Measurements from ENCODE around the gene GHITM.
A peak's percentile ranks its signal among the peaks of the same experiment; 100 is the strongest.
"Not testable (repeated sequence)": the region's sequence is repeated elsewhere in the genome, so short reads cannot be mapped to it uniquely, and the experiment has no call there.

GHITM gene

DNA sequence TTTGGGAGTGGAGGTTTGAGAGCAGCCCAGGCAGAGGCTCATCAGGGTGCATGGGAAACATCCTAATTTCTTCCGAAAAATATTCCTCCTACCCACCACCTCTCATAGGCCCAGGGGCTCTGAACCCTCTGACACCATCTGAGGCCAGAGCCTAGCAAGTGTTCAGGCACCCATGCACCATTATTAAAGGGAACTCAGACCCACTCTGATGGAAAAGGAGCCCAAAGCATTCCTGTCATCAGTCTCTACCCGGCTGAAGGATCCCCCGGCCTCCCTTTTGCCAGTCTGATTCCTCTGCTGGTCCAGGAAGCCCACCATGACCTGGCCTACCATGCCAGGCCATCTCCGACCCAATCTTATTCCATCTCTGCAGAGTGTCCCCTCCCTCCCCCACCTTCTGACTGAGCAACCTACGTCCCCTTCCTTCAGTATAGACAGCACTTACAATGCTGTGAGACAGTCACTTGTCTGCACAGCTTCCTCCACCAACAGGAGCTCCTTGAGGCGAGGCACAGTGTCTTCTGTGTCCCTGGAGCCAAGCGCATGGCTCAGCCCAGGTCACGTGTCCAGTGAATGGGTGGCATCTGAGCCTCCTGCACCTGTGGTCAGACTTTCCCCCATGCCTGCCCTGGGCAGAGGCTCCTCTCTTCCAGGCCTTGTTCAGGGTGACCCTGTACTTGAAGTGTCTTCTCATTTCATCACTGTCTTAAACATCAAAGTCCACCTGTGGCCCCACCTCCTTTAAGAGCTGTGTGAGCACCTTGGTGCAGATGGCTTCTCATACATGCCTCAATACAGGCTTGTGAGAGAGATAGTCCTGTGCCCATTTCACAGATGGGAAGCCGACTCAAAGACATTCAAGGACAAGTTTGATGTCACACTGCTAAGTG is 33.4 kb downstream of the GHITM start:
- peak overlapping the region; percentile 95 for H3K27ac ChIP-seq

DNA sequence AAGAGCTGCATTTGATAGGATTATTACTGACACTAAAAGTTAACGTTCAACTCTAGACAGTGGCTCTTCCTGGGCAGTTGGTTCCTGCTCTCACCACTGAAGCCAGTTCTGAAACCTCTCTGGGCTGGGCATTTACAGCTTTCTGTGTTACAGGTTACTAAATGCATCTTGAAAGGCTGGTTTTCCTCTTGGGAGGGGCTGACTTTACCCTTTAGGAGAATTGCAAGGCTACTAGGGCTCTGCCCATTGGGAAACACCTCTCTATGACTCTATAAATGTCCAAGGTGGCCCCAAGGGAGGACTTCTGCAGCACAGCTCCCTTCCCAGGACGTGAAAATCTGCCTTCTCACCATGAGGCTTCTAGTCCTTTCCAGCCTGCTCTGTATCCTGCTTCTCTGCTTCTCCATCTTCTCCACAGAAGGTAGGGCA is 34.2 kb downstream of the GHITM start, which contains the start of gene GPR15LG:
Gene GPR15LG (plus strand): TSS at position 301 of the 429 bp plus-strand sequence. CDS start 51 bp downstream, at position 352.
- no peak for DNase-seq (ENCODE audit: low read depth, low spot score)
- peak within 1 kb of the TSS; percentile 95 for H3K27ac ChIP-seq

More for the DNA sequence above, 33.4 kb downstream of the GHITM start:
- no peak for DNase-seq (ENCODE audit: low read depth, low spot score)

DNA sequence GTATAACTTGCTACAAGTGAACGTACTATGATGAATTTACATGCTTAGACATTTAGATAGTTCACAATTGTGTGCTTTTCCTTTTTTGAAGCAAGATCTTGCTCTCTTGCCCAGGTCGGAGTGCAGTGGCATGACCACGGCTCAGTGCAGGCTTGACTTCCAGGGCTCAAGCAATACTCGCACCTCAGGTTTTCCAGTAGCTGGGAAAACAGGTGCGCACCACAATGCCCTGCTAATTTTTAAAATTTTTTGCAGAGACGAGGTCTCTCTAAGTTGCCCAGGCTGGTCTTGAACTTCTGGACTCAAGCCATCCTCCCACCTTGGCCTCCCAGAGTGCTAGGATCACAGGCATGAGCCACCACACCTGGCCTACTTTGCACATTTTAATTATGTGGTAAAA is 36.1 kb downstream of the GHITM start:
- no peak for DNase-seq (ENCODE audit: low read depth, low spot score)
- H3K27ac ChIP-seq = no peak overlapping the region

- DNase-seq (ENCODE audit: low read depth, low spot score) = no peak
- no peak overlapping the region for H3K27ac ChIP-seq
Measured at GRCh38 chr10:84176351-84176750, 37.0 kb downstream of the GHITM start.

DNA sequence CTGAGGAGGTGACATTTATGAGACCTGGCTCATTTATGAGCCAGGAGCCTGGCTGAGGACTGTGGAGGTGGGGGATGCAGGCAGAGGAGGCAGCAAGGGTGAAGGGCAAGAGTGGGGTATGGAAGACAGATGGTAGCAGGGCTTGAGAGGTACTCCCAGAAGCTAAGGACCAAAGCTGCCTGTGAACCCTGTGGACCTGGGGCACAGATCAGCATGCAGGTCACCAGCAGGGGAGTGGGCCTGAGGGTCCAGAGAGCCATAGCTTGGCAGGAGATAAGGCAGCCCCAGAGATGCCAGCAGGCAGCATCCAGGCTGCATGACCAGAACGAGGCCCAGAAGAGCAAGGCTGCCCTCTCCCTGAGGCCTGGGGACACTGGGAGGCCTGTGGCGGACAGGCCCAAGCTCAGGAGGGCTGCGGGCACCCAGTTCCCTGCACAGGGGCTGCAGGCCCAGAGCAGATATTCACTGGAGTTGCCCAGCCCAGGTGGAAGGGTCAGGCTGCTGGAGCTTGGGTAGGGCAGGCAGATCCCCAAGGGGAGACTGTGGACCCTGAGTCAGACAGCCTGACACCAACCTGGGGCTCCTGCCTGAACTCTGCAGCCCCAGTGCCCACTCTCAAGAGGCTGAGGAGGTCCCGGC is 37.6 kb downstream of the GHITM start:
- H3K27ac ChIP-seq = peak overlapping the region; percentile 91
- no peak for DNase-seq (ENCODE audit: low read depth, low spot score)

- peak overlapping the region; percentile 91 for H3K27ac ChIP-seq
- no peak for DNase-seq (ENCODE audit: low read depth, low spot score)
Measured at GRCh38 chr10:84177541-84178141, 38.3 kb downstream of the GHITM start.

DNA sequence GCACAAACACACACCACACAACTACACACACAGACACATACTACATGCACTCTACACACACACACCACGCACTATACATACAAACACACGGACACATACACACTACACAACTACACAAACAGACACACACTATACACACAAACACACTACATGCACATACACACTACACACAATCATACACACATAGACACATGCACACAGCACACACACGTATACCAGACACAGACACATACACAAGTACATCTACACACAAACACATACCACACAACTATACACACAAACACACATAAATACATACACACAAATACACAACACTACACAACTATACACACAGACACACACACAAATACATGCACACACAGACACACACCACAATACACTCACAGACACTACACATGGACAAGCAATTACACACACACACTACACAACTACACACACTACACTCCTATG is 38.9 kb downstream of the GHITM start:
- DNase-seq (ENCODE audit: low read depth, low spot score) = no peak
- H3K27ac ChIP-seq = peak overlapping the region; percentile 91

- peak; percentile 100 for DNase-seq (ENCODE audit: low read depth, low spot score)
- peak overlapping the region; percentile 91 for H3K27ac ChIP-seq
Measured at GRCh38 chr10:84179059-84179710, 39.9 kb downstream of the GHITM start.

- not testable (repeated sequence) for DNase-seq (ENCODE audit: low read depth, low spot score)
- peak overlapping the region; percentile 91 for H3K27ac ChIP-seq
Measured at GRCh38 chr10:84180386-84180785, 41.1 kb downstream of the GHITM start.

DNA sequence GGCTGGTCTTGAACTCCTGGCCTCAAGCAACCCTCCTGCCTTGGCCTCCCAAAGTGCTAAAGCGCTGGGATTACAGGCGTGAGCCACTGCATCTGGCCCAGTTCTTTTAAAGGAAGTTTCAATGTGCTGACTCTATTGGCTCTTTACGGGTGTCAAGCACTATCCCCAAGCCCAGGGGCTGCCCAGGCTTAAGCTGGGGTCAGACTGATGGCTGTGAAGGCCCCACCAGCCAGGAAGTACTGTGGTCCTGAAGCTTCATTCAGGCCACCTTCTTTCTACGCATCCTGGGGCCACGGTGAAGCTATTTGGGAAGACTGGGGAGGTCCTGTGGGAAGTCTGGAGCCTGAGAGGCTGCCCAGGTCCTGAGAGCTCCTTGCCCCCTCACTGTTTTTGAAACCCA is 42.3 kb downstream of the GHITM start:
- DNase-seq (ENCODE audit: low read depth, low spot score) = no peak
- no peak overlapping the region for H3K27ac ChIP-seq

DNA sequence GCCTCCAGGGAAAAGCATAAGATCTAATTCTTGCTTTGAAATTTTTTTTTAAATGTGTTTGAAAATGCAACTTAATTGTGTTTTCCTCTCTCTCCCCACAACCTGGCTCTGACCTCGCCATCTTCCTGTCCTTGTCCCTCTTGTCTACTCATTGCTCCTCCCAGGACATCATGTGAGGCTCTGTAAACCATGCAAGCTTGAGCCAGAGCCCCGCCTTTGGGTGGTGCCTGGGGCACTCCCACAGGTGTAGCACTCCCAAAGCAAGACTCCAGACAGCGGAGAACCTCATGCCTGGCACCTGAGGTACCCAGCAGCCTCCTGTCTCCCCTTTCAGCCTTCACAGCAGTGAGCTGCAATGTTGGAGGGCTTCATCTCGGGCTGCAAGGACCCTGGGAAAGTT is 45.2 kb downstream of the GHITM start:
- DNase-seq (ENCODE audit: low read depth, low spot score) = no peak
- no peak overlapping the region for H3K27ac ChIP-seq

- H3K27ac ChIP-seq = no peak overlapping the region
- no peak for DNase-seq (ENCODE audit: low read depth, low spot score)
Measured at GRCh38 chr10:84185526-84186175, 46.3 kb downstream of the GHITM start.

GRCh38 chr10:84188815-84189214 is 49.5 kb downstream of the GHITM start:
- H3K27ac ChIP-seq = no peak overlapping the region
- DNase-seq (ENCODE audit: low read depth, low spot score) = no peak

GRCh38 chr10:84190621-84191020 is 51.3 kb downstream of the GHITM start:
- DNase-seq (ENCODE audit: low read depth, low spot score) = no peak
- H3K27ac ChIP-seq = no peak overlapping the region

- H3K27ac ChIP-seq = no peak overlapping the region
- no peak for DNase-seq (ENCODE audit: low read depth, low spot score)
Measured at GRCh38 chr10:84191106-84191505, 51.8 kb downstream of the GHITM start.

- no peak for DNase-seq (ENCODE audit: low read depth, low spot score)
- H3K27ac ChIP-seq = no peak overlapping the region
Measured at GRCh38 chr10:84193327-84193726, 54.0 kb downstream of the GHITM start.

GRCh38 chr10:84193846-84194423 is 54.6 kb downstream of the GHITM start:
- no peak for DNase-seq (ENCODE audit: low read depth, low spot score)
- H3K27ac ChIP-seq = no peak overlapping the region

DNA sequence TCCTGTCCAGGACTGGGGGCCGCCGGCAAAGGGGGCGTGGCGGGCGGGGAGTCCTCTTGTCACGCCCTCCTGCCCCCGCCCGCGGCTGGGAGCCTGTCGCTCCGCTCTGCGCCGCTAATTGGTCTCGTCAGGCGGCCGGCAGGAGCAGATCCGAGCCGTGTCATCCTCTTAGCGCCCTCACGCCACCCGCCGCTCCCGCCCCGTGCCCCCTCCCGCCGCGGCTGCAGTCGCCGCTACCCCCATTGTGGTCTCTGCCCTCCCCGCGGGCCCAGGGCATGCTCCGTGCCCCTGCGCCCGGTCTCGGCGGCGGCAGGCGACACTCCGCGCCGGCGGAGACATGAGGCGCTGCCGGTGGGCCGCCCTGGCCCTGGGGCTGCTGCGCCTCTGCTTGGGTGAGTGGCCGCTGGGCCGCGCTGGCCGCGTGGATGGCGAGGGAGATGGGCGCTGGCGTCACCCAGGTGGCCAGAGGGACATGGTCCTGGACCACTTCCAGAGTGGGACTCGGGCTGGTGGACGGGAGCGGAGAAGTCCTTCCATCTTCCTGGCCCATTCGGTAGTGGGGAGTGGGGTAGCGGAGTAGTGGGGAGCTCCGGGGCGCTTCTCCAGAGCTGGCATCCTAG is 55.2 kb downstream of the GHITM start, which contains the start of gene CDHR1:
Gene CDHR1 (plus strand): TSS at position 114 of the 620 bp plus-strand sequence. CDS start 224 bp downstream, at position 338.
- no peak within 1 kb of the TSS for H3K27ac ChIP-seq
- DNase-seq (ENCODE audit: low read depth, low spot score) = no peak

Measured in epithelial cell of prostate (primary cell).